HG03025 (cell line): ENCODE measurements around the gene NOL6.

Source experiments
- ATAC-seq: cut with Tn5 transposase; IDR thresholded peaks from one replicate; pipeline ENCODE4 v1.9.1; 2021; ENCODE audit warnings: mild to moderate bottlenecking, moderate library complexity; ENCODE audit not compliant: unreplicated experiment, low FRiP score

Gene NOL6

DNA sequence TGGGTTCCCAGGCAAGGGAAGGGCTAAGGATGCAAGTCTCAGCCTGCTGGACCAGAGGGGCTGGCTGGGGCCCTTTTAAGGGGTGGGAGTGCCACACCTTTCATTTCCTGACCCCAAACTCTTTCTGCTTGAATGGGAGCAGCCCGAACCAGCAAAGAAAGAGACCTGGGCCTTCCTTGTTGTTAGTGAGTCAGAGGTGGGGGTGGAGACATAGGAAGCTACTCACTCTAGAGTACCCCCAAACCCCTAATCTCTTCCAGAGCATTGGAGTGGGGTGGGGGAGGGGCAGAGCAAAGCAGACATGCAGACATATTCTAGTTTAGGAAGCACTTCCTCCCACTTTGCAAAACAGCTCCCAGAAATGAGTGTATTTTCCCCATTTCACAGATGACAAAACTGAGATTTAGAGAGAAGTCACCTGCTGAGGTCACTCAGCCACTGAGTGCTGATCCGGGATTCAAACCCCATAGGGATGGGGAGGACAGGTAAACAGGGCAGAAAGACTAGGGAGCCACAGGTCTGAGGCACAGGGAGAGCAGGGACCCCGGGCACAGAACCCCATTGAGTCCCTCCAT, 20.4 kb downstream of the NOL6 start:
- ATAC-seq, result no peak

DNA sequence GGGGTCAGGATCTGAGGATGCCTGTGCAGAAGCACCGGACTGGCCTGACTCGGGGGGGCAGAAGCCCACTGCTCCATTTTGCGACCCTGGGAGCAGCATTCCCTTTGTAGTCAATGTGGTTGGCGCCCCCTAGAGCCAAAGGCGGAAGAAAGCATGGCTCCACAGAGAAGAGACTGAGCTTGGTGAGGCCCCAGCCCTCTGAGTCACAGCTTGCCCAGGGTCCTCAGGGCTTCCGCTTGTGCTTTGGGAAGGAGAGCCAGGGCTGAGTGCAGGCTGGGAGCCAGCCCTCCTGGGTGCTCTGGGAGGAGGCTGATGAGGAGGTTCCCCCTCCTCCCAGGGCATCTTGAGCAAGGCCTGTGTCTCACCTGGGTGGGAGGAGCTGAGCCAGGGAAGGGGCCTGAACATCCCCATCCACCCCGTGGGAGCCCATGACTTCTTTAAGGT, 20.9 kb downstream of the NOL6 start:
- no peak for ATAC-seq

DNA sequence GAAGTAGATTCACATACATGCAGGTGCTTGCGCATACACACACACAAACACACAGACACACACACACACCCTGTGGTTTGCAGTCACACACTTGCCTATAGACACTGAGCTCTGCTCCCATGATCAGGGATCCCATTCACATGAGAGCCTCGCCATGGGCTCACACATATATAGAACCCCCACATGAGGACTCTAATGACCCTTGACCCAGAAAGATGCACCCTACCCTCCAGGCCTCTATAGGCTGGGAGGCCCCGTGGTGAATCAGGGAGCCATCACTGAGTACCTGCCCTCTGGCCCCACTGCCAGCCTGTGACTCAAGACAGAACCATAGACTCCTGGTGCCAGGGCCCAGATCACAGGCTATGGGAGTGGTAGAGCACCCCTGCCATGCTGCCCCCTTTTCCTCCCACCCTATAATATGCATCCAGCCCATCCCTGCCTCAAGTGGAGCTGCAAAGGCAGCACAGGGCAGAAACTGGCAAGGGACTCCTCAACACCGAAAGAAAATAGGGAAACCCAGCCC, 23.0 kb downstream of the NOL6 start:
- no peak for ATAC-seq

DNA sequence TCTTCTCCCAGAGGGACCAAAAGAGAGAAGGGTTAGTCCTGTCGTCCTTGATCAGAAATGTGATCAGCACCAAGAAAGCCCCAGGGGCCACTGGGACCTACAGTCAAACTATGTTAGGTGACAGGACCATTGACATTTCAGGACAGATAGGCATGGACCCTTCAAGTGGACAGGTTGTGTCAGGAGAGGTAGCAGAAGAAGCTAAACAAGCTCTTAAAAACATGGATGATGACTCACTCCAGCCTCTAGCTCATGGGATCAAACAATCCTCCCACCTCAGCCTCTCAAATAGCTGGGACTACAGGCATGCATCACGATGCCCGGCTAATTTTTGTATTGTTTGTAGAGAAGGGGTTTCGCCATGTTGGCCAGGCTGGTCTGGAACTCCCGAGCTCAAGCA, 24.0 kb downstream of the NOL6 start:
- no peak for ATAC-seq

DNA sequence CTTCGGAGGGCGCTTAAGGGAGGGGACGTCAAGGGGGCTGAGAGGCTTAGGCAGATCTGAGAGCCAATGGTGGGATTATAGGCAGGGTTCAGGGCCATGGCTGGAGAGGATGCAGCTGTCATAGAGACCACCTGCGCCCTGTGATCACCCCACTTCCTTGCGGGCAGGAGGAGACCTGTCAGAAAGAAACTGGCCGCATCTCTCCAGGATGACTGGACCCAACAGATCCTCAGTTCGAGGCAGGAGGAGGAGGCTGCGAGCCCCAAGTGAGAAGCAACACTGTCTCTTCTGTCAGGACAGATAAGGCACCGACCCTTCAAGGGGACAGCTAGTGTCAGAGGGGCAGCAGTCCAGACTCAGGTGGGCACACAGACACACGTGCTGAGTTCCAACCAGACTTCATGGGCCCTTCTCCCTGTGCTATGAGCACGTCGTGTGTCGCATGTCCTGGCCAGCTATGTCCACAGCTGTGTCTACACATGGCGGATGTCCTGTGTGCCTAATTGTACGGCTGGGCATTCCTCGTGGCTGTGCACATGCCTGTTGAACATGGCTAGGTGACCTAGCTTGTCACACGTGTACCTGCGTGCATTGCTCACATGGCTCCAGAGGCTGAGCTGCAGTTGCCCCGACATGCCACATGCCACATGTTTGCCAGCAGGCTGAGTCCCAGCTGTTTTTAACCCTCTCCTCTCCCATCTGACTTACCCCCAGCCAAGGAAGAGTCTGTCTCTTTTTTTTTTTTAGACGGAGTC, 25.7 kb downstream of the NOL6 start:
- ATAC-seq, result no peak

DNA sequence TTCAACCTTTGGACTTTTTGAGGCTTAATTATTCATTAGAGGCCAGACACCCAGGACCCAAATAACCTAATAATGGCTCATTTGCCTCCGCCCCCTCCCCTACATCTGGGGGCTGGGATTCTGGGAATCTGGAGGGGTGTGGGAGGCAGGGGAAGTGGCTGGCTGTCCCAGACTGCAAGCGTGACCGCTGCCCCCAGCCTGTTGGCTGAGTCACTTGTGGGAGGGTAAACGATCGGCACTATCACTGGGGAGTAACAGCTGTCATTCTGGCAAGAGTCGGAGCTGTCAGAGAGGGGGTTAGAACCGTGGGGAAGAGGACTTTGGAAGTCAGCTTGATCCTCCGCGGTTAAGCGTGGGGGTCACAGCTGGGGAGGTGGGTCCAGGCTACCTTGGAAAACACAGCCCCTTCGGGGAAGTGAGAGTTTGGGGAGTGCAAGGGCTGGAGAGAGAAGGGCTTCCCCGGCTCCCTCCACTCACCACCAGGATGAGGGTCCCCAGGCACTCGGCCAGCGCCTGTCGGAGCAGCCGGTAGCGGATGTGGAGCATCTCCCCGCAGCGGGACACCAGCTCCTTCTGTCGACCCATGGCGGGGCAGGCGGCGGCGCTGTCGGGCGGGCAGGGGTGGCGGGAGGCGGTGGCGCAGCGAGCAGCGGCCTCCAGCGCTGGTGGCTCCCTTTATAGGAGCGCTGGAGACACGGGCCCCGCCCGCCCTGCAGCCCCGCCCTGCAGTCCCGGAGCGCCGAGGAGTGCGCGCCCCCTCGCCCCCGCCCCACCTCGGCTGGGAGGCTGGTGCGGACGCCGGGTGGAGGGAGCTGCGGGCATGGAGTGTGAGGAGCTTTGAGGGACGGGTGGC, 26.6 kb downstream of the NOL6 start, which contains the start of gene AQP3:
TSS of gene AQP3 (minus strand) at position 648 of the 853 bp plus-strand sequence. CDS start at position 585, 63 bp downstream.
- peak; percentile 28 for ATAC-seq

DNA sequence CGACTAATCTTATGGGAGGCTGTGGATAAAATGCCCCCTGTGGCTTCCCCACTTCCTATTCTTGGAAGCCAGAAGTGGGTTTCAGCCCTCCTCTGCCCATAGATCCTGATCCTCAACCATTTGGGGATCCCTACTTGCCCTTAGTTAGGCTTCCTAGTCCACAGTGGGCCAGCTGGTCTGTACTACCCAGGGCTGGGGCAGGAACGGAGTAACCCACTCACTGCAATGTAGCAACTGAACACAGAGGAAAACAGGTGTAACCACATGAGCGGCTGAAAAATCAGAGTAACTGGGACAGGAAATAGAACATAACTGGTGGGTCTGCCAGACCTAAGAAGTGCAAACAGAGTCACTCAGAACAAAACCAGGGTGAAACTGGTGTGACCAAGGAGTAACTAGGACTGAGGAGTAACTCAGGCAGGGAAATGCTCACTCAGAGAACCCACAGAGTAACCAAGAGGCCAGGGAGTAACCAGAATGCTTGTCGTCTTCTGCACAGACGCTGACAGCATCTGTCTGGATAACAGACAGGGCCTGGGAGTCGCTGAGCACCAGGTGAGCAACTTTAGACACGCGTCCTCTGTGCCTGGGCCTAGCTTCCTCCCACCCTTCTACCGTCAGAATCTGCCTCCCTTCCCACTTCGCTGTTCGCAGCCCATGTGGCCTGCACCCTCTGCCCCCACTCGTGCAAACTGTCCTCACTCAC, 27.3 kb downstream of the NOL6 start:
- peak; percentile 83 for ATAC-seq

DNA sequence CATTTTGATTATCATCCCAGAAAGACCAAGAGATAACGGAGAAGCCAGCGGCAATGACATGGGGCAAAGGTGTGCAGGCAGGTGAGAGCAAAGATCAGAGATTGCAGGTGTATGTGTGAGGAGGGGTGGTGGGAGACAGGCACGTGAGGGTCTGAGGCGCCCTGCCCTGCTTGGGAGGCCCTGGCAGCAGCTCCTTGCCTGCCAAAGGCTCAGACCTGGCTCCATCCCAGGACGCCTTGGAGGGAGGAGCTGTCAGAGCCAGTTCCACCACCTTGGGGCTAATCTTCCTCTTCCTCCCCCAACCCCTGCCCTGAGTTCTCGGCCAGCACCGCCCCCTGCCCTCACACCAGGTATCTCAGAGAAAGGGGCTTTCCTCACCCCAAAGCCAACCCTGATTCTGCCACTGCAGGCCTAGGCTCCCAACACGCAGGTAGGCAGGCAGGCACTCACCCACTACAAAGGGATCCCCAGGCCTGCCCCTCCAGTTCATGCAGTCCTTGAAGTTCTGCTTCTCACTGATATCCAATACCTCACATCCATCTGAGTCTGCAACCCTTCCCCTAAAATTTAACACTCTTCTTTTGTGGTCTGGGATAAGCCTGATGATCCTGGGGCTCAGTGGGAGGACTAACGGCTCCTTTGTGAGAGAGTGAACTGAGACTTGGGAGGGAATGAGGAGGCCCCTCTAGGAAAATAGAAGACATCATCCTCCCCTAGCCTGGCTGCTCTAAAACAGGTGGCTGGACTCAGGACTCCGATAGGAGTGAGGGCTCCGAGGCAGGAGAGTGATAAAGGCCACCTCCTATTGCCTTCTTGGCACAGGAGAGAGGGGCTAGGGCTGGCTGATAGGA, 28.1 kb downstream of the NOL6 start:
- no peak for ATAC-seq

DNA sequence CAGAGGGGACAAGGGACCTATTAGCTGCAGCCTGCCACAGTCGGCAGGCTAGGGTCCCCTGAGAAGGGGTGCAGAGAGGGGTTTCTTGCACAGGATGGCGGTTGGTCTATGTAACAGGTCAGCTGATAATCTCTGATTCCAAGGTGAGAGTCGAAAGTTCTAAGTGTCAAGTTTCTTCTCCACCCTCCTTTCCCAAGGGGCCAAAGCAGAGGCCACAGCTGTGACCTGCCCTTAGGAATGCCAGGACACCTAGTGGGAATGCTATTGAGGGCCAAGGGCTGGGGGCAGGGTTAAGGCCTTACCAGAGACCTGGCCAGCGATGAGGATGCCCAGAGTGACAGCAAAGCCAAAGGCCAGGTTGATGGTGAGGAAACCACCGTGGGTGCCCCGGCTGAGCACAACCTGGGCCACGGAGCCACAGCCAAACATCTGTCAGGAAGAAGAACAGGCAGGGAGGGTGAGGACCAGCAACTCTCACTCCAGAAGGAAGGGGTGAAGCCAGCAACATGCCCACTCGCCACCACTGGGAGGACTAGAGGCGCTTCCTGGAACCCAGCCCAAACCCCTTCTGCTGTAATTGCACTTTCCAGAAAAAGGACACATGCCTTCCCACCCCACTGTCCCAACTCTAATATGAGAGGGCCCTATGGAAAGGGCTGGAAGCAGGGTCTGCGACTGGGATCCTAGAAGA, 30.1 kb downstream of the NOL6 start:
- ATAC-seq, result no peak

DNA sequence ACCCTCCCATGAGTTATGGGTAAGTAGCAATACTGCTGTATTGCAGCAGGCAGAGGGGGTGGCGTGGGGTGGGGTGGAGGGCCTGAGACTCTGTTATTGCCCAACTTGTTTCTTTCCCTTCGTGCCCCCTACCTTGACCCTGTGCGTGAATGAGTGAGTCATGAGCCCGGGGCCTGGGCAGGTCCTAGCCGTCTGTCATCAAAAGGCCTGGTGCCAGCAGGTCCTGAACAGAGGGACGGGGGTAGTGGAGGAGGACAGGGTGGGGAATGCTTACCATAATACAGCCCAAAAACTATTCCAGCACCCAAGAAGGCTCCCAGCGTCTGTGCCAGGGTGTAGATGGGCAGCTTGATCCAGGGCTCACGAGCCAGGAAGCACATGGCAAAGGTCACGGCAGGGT, 30.7 kb downstream of the NOL6 start:
- no peak for ATAC-seq

DNA sequence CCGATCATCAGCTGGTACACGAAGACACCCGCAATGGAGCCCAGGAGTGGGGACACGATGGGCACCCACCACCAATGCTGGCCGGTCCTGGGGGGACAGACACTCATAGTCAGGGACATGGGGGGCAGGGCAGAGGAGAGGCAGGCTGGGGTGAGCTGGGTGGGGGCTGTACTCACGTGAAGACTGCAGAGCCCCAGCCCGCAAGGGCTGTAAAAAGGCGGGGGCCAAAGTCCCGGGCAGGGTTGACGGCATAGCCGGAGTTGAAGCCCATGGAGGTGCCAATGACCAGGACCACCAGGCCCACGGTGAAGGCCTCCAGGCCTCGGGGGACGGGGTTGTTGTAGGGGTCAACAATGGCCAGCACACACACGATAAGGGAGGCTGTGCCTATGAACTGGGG, 31.6 kb downstream of the NOL6 start:
- no peak for ATAC-seq

DNA sequence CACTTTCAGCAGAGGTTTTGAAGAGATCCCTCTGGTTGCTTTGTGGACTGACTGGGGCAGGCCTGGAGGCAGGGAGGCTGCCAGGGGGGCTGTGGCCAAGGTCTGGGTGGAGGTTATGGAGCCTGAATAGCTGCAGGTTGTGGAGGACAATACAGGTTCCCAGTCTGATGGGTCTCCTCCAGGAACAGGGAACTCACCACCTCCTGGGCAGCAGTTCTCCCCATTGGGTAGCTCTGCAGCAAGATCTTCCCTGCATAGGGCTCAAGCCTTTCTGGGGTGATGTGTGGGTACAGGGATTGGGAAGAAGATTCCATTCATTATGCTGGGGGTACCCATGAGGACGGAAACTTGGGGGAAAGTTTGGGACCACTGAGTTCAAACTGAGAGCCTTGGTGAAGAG, 33.1 kb downstream of the NOL6 start:
- ATAC-seq, result no peak

DNA sequence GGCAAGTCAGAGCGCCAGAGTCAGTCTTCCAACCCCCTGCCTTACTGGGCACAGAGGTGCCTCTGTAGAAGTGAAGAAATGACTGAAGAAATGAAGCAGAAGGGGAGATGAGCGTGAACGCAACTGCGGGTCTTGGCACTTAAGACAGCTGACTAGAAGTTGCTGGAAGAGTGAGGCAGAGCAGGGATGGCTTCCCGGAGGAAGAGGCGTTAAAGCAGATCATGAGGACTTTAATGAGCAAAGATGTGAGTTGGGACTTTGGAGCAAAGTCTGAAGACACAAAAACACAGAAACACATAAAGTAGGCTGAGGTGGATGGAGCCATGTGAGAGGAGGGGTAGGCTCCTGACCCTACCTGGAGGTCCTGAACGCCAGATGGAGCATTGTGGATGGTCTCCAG, 33.5 kb downstream of the NOL6 start:
- ATAC-seq, result no peak

DNA sequence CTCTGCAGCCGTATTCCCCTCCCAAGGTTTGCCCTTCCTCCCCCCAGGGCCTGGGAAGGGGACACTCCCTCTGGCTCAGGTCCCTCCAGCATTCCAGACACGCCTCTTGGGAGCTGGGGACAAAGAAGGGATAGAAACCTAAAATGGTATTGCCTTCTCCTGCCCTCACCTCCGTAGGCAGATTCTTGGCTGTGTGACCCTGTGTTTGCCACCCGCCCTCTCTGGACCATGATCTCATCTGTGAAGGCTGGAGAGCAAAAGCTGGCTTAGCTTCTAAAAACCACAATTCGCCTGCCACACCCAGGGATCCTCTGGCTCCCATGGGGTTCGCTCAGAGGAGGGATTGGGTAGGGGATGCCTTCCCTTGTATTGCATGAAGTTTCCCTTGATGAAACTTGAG, 34.0 kb downstream of the NOL6 start:
- ATAC-seq, result no peak

DNA sequence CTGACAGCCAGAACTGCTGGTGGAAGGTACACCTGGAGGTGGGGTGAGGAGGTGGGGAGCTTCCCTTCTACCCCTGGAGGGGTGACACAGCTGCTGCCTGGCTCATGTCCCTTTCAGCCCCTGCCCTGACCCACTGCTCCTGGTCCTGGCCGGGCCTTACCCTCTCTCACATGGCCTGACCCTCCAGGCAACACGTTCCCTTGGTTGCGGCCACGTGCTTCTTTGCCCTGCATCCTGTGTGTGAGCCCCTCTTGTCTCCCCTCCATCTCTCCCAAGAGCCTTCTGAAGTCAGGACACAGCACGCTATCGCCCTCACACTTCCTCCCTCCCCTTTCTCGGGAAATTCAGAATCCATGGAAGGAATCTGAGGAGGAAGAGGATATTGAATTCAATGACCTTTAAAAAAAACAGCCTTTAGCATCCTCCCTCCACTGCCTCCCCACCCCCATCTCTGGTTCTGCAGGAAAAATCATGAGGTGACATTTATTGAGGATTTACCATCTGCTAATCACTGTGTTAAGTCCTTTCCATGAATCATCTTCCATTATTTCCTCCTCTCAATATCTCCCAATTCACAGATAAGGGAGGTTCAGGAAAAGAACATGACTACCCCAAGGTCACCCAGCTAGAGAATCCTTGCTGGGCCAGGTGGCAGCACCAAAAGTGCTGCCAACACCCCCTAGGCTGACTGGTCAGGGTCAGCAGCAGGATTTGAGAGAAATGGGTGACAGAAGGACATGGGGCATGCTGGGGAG, 34.6 kb downstream of the NOL6 start:
- no peak for ATAC-seq

DNA sequence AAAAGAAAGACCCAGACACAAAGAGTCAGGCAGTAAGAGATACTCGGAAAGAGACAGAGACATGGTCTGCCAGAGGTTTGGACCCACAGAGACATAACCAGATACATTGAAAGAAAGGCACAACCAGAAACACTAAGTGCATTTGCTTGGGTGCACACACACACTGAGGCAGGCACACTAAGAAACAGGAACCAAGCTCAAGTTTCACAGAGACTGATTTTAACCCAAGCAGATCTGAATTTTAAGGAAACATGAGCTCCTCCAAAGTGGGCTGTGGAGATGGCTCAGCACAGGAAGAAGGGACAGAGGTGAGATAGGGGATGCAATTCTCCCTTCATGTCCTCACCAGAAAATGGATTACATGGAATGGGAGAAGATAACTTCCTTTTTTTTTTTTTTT, 35.8 kb downstream of the NOL6 start:
- no peak for ATAC-seq

DNA sequence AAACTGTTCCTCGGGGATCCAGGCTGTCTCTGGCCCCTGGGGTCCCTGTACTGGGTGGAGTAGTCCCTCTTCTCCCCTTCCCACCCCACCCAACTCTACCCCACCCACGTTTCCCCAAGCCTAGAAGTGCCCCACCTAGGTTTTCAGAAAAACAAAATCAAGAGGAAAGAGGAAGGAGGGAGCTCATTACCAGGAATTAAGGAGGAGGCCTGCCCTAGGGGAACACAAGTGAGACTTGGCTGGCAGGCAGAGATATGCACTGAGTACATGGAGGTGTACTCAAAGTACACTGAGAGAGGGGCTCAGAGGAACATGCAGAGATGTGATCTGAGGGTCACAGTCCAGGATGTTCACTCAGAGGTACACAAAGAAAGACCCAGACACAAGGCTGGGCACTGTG, 36.5 kb downstream of the NOL6 start:
- no peak for ATAC-seq

DNA sequence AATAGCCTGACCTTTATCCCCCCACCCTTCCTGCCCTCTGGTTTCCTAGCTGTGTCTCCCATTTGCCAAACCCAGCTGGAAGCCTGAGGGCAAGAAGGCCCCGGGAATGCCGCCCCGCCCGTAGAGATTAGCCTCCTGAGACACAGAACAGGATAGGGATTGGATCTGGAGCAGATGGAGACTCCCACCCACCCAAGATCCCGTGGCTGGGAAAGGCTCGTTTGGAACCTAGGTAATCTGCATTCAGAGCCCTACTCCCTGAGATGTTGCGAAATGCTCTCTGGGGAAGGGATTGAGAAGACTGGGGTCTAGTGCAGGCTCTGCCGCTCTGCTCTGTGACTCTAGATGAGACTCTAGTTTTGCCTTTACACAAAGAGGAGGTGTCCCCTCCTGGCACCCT, 37.3 kb downstream of the NOL6 start:
- no peak for ATAC-seq
